ENCODE measurements around the gene GNG5.

GNG5 gene

GRCh38 chr1:84540759-84541158, 34.4 kb upstream of the GNG5 start:
- TF ChIP-seq, protein P1, sequence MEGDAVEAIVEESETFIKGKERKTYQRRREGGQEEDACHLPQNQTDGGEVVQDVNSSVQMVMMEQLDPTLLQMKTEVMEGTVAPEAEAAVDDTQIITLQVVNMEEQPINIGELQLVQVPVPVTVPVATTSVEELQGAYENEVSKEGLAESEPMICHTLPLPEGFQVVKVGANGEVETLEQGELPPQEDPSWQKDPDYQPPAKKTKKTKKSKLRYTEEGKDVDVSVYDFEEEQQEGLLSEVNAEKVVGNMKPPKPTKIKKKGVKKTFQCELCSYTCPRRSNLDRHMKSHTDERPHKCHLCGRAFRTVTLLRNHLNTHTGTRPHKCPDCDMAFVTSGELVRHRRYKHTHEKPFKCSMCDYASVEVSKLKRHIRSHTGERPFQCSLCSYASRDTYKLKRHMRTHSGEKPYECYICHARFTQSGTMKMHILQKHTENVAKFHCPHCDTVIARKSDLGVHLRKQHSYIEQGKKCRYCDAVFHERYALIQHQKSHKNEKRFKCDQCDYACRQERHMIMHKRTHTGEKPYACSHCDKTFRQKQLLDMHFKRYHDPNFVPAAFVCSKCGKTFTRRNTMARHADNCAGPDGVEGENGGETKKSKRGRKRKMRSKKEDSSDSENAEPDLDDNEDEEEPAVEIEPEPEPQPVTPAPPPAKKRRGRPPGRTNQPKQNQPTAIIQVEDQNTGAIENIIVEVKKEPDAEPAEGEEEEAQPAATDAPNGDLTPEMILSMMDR (IDR thresholded peaks at IDR 0.05; ENCODE audit: low read depth, low read length, poor library complexity, severe bottlenecking), result no peak
- TF ChIP-seq EZH2phosphoT487 (IDR thresholded peaks at IDR 0.05; ENCODE audit: borderline replicate concordance, low read length), result no peak
- Histone ChIP-seq H3K79me2 (ENCODE audit: control insufficient read depth, low read length) (no peaks in the 10 kb centered on the region), H3K4me1 (ENCODE audit: control insufficient read depth, low read length) (no peaks in the 10 kb centered on the region), H3K27me3 (ENCODE audit: control insufficient read depth, low read length) (no peaks in the 10 kb centered on the region), H3K9me3 (ENCODE audit: control insufficient read depth, insufficient read depth, low read length) (no peaks in the 10 kb centered on the region), H4K20me1 (ENCODE audit: control insufficient read depth, insufficient read depth, low read depth, low read length) (no peaks in the 10 kb centered on the region), H3K36me3 (ENCODE audit: control insufficient read depth, low read length) (no peaks in the 10 kb centered on the region), H3K9me2 (replicated peaks; ENCODE audit: control insufficient read depth, low read length) (no peaks in the 10 kb centered on the region), H3K27ac (ENCODE audit: low read depth, low read length) (no peak overlapping the region), H3K4me3 (ENCODE audit: low read length) (no peak overlapping the region), H3K4me2 (ENCODE audit: low read length) (no peak overlapping the region), H3F3A (ENCODE audit: control insufficient read depth, insufficient read depth) (no peaks in the 10 kb centered on the region)

DNA sequence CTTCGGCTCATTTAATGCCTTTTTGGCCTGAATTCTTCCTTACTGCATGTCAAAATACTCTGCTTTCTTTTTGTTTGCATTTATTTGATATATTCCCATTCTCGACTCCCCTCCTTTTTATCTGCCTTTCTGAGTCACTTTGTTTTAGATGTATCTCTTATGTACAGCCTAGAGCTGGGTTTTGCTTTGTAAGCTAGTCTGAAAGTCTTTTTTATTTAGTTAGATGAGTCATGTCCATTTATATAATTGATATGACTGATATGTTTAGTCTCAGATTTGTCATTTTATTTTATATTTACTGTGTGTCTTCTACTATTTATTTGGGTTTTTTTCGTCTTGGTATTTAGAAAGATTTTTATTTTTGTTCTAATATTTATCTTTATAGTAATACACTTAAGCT, 33.6 kb upstream of the GNG5 start:
- H3K4me2 ChIP-seq (ENCODE audit: low read length), result no peak overlapping the region
- no peaks in the 10 kb centered on the region for H3K27me3 ChIP-seq (ENCODE audit: control insufficient read depth, low read length)
- H3K27ac ChIP-seq (ENCODE audit: low read depth, low read length), result no peak overlapping the region

GRCh38 chr1:84538599-84538998, 32.2 kb upstream of the GNG5 start:
- no peaks in the 10 kb centered on the region for H3K4me1 ChIP-seq (ENCODE audit: control insufficient read depth, low read length)
- TF ChIP-seq, protein P1 (IDR thresholded peaks at IDR 0.05; ENCODE audit: low read depth, low read length, poor library complexity, severe bottlenecking), result no peak
- TF ChIP-seq EZH2phosphoT487 (IDR thresholded peaks at IDR 0.05; ENCODE audit: borderline replicate concordance, low read length), result no peak

More for the DNA sequence above, 33.6 kb upstream of the GNG5 start:
- H4K20me1 ChIP-seq (ENCODE audit: control insufficient read depth, insufficient read depth, low read depth, low read length), result no peaks in the 10 kb centered on the region
- no peaks in the 10 kb centered on the region for H3K79me2 ChIP-seq (ENCODE audit: control insufficient read depth, low read length)
- TF ChIP-seq, protein P1 (IDR thresholded peaks at IDR 0.05; ENCODE audit: low read depth, low read length, poor library complexity, severe bottlenecking), result no peak
- no peak for TF ChIP-seq EZH2phosphoT487 (IDR thresholded peaks at IDR 0.05; ENCODE audit: borderline replicate concordance, low read length)
- H3K9me2 ChIP-seq (replicated peaks; ENCODE audit: control insufficient read depth, low read length), result no peaks in the 10 kb centered on the region
- H3K36me3 ChIP-seq (ENCODE audit: control insufficient read depth, low read length), result no peaks in the 10 kb centered on the region
- H3K4me1 ChIP-seq (ENCODE audit: control insufficient read depth, low read length), result no peaks in the 10 kb centered on the region
- no peaks in the 10 kb centered on the region for H3F3A ChIP-seq (ENCODE audit: control insufficient read depth, insufficient read depth)
- H3K4me3 ChIP-seq (ENCODE audit: low read length), result no peak overlapping the region
- no peaks in the 10 kb centered on the region for H3K9me3 ChIP-seq (ENCODE audit: control insufficient read depth, insufficient read depth, low read length)

GRCh38 chr1:84525779-84526178, 19.4 kb upstream of the GNG5 start:
- no peak overlapping the region for H3K27ac ChIP-seq (ENCODE audit: low read depth, low read length)
- H3K9me3 ChIP-seq (ENCODE audit: control insufficient read depth, insufficient read depth, low read length), result no peaks in the 10 kb centered on the region
- H3K27me3 ChIP-seq (ENCODE audit: control insufficient read depth, low read length), result no peaks in the 10 kb centered on the region
- H3K4me2 ChIP-seq (ENCODE audit: low read length), result no peak overlapping the region
- H3K36me3 ChIP-seq (ENCODE audit: control insufficient read depth, low read length), result no peaks in the 10 kb centered on the region
- H3K9me2 ChIP-seq (replicated peaks; ENCODE audit: control insufficient read depth, low read length), result no peaks in the 10 kb centered on the region
- no peaks in the 10 kb centered on the region for H4K20me1 ChIP-seq (ENCODE audit: control insufficient read depth, insufficient read depth, low read depth, low read length)
- no peak overlapping the region for H3K4me3 ChIP-seq (ENCODE audit: low read length)
- no peaks in the 10 kb centered on the region for H3K4me1 ChIP-seq (ENCODE audit: control insufficient read depth, low read length)
- H3K79me2 ChIP-seq (ENCODE audit: control insufficient read depth, low read length), result no peaks in the 10 kb centered on the region
- no peaks in the 10 kb centered on the region for H3F3A ChIP-seq (ENCODE audit: control insufficient read depth, insufficient read depth)
- TF ChIP-seq EZH2phosphoT487 (IDR thresholded peaks at IDR 0.05; ENCODE audit: borderline replicate concordance, low read length), result no peak
- TF ChIP-seq, protein P1 (IDR thresholded peaks at IDR 0.05; ENCODE audit: low read depth, low read length, poor library complexity, severe bottlenecking), result no peak

More at GRCh38 chr1:84538599-84538998, 32.2 kb upstream of the GNG5 start:
- H3K27me3 ChIP-seq (ENCODE audit: control insufficient read depth, low read length), result no peaks in the 10 kb centered on the region
- H3K9me3 ChIP-seq (ENCODE audit: control insufficient read depth, insufficient read depth, low read length), result no peaks in the 10 kb centered on the region
- no peaks in the 10 kb centered on the region for H4K20me1 ChIP-seq (ENCODE audit: control insufficient read depth, insufficient read depth, low read depth, low read length)
- no peaks in the 10 kb centered on the region for H3K79me2 ChIP-seq (ENCODE audit: control insufficient read depth, low read length)
- no peak overlapping the region for H3K4me3 ChIP-seq (ENCODE audit: low read length)
- H3F3A ChIP-seq (ENCODE audit: control insufficient read depth, insufficient read depth), result no peaks in the 10 kb centered on the region
- H3K36me3 ChIP-seq (ENCODE audit: control insufficient read depth, low read length), result no peaks in the 10 kb centered on the region
- H3K9me2 ChIP-seq (replicated peaks; ENCODE audit: control insufficient read depth, low read length), result no peaks in the 10 kb centered on the region
- no peak overlapping the region for H3K4me2 ChIP-seq (ENCODE audit: low read length)
- H3K27ac ChIP-seq (ENCODE audit: low read depth, low read length), result no peak overlapping the region

Measured in DOHH2 (cell line).